ENCODE measurements around the gene ARID5B.

The ARID5B gene

DNA sequence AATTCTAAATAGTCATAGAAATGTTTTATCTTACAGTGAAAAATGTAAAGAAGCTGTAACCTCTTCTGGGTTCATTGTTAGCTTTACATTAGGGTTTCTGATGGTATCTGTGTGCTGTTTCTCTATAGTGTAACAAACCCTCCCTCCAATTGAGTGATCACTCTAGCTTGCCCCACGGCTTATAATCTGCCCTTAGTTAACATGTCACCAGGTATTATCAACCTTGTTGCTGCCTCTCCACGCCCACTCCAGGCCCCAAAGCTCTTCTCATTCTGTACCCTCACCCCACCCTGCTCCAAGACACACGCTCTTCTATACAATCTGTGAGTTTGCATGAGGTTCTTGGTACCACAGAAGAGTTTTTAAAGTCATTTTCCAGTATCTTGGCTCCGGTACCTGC, 139.4 kb downstream of the ARID5B start:
- H3K4me2 ChIP-seq (ENCODE audit: low read depth, low read length) = no peak overlapping the region
- peaks cover 73% of the 10 kb centered on the region for H3K4me1 ChIP-seq (ENCODE audit: low read length)
- H3K9me2 ChIP-seq (replicated peaks; ENCODE audit: insufficient read depth, low read length) = no peaks in the 10 kb centered on the region

DNA sequence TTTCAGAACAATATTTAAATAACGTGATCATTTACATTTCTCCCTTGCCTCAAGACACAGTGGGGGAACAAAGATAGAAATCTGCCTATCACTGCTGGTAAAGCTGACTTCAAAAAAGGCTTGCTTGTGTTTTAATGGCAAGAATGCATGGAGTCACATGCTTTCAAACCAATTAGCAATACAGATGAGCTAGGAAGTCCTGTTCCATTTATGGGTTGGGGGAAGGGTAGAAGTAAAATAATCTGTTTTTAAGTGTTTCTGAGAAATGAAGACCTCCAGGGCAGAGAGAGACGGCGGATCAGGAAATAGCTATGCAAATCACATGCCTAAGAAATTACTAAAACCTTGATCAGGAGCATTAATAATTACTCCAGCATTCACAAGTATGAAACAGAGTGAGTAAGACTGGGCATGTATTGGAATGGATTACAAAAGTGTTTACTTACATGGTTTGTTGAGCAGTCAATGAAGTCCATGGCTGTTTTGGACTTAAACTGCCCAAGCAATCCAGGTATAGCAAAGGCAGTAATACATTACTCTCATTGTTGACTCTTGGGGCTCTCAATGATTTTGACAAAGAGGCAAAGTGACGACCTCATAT, 142.0 kb downstream of the ARID5B start:
- H3K4me1 ChIP-seq (ENCODE audit: low read length) = peaks cover 80% of the 10 kb centered on the region
- H3K9me3 ChIP-seq (replicated peaks; ENCODE audit: insufficient read depth, low read length) = no peaks in the 10 kb centered on the region
- no peaks in the 10 kb centered on the region for H3K27me3 ChIP-seq (replicated peaks; ENCODE audit: insufficient read depth, low read length)
- peaks cover 84% of the 10 kb centered on the region for H3K79me2 ChIP-seq (ENCODE audit: low read length)
- no peaks in the 10 kb centered on the region for H3K9me2 ChIP-seq (replicated peaks; ENCODE audit: insufficient read depth, low read length)
- peak overlapping the region; percentile 94; the same call in 1 of the 2 replicates for H3K27ac ChIP-seq (ENCODE audit: low read length)
- no peaks in the 10 kb centered on the region for H4K20me1 ChIP-seq (ENCODE audit: insufficient read depth, low read length)
- no peak overlapping the region for H3K4me3 ChIP-seq (ENCODE audit: low read length)
- no peak overlapping the region for H3K9ac ChIP-seq (ENCODE audit: low read length)
- TF ChIP-seq EZH2 (optimal IDR thresholded peaks at IDR 0.05; ENCODE audit: low read depth, low read length) (no peak), EZH2phosphoT487 (IDR thresholded peaks at IDR 0.05; ENCODE audit: low read length) (no peak)
- TF ChIP-seq, protein P1, sequence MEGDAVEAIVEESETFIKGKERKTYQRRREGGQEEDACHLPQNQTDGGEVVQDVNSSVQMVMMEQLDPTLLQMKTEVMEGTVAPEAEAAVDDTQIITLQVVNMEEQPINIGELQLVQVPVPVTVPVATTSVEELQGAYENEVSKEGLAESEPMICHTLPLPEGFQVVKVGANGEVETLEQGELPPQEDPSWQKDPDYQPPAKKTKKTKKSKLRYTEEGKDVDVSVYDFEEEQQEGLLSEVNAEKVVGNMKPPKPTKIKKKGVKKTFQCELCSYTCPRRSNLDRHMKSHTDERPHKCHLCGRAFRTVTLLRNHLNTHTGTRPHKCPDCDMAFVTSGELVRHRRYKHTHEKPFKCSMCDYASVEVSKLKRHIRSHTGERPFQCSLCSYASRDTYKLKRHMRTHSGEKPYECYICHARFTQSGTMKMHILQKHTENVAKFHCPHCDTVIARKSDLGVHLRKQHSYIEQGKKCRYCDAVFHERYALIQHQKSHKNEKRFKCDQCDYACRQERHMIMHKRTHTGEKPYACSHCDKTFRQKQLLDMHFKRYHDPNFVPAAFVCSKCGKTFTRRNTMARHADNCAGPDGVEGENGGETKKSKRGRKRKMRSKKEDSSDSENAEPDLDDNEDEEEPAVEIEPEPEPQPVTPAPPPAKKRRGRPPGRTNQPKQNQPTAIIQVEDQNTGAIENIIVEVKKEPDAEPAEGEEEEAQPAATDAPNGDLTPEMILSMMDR (IDR thresholded peaks at IDR 0.05; ENCODE audit: low read length) = no peak
- no peak for DNase-seq
- peak overlapping the region; percentile 46 for H3K4me2 ChIP-seq (ENCODE audit: low read depth, low read length)
- H3K36me3 ChIP-seq (replicated peaks; ENCODE audit: insufficient read depth, low read length) = no peaks in the 10 kb centered on the region
- H3F3A ChIP-seq (ENCODE audit: insufficient read depth, low read length) = peaks cover 49% of the 10 kb centered on the region
- no peak overlapping the region for H2AFZ ChIP-seq (ENCODE audit: low read length)

More for the DNA sequence above, 139.4 kb downstream of the ARID5B start:
- no peak for DNase-seq
- Histone ChIP-seq H3K9me3 (replicated peaks; ENCODE audit: insufficient read depth, low read length) (no peaks in the 10 kb centered on the region), H3K27ac (ENCODE audit: low read length) (no peak overlapping the region), H3K79me2 (ENCODE audit: low read length) (peaks cover 88% of the 10 kb centered on the region), H3K4me3 (ENCODE audit: low read length) (no peak overlapping the region), H3K27me3 (replicated peaks; ENCODE audit: insufficient read depth, low read length) (no peaks in the 10 kb centered on the region), H3K9ac (ENCODE audit: low read length) (no peak overlapping the region), H4K20me1 (ENCODE audit: insufficient read depth, low read length) (no peaks in the 10 kb centered on the region), H2AFZ (ENCODE audit: low read length) (no peak overlapping the region), H3K36me3 (replicated peaks; ENCODE audit: insufficient read depth, low read length) (no peaks in the 10 kb centered on the region), H3F3A (ENCODE audit: insufficient read depth, low read length) (peaks cover 27% of the 10 kb centered on the region)
- TF ChIP-seq EZH2phosphoT487 (IDR thresholded peaks at IDR 0.05; ENCODE audit: low read length) (no peak), EZH2 (optimal IDR thresholded peaks at IDR 0.05; ENCODE audit: low read depth, low read length) (no peak)
- TF ChIP-seq, protein P1 (IDR thresholded peaks at IDR 0.05; ENCODE audit: low read length) = no peak

DNA sequence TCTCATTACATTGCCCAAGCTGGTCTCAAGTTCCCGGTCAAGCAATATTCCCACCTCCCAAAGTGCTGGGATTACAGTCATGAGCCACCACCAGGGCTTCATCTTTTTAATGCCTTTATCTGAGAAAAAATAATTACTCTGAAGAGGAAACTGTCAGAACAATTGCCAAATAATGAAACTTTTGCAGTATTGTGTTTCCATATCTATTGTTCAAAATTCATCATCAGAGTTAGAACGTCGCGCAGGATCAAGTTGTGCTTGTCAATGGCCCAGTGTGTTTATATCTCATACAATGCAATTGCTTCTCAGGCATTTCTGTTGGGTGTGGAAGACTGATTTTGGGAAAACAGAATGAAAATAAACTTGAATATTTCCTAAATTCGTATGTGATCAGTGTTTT, 143.1 kb downstream of the ARID5B start:
- peak; percentile 10 for DNase-seq
- peaks cover 60% of the 10 kb centered on the region for H3F3A ChIP-seq (ENCODE audit: insufficient read depth, low read length)

More for the DNA sequence above, 143.1 kb downstream of the ARID5B start:
- H3K27me3 ChIP-seq (replicated peaks; ENCODE audit: insufficient read depth, low read length) = no peaks in the 10 kb centered on the region
- peak overlapping the region; percentile 13; the same call in 1 of the 2 replicates for H3K9ac ChIP-seq (ENCODE audit: low read length)
- H3K4me1 ChIP-seq (ENCODE audit: low read length) = peaks cover 74% of the 10 kb centered on the region
- H3K4me3 ChIP-seq (ENCODE audit: low read length) = peak overlapping the region; percentile 2; the same call in 1 of the 2 replicates
- no peaks in the 10 kb centered on the region for H3K36me3 ChIP-seq (replicated peaks; ENCODE audit: insufficient read depth, low read length)
- no peaks in the 10 kb centered on the region for H3K9me3 ChIP-seq (replicated peaks; ENCODE audit: insufficient read depth, low read length)
- H3K4me2 ChIP-seq (ENCODE audit: low read depth, low read length) = peak overlapping the region; percentile 71
- H3K9me2 ChIP-seq (replicated peaks; ENCODE audit: insufficient read depth, low read length) = no peaks in the 10 kb centered on the region
- TF ChIP-seq EZH2phosphoT487 (IDR thresholded peaks at IDR 0.05; ENCODE audit: low read length) (no peak), EZH2 (optimal IDR thresholded peaks at IDR 0.05; ENCODE audit: low read depth, low read length) (no peak)
- TF ChIP-seq, protein P1 (IDR thresholded peaks at IDR 0.05; ENCODE audit: low read length) = no peak
- peak overlapping the region; percentile 94 for H3K27ac ChIP-seq (ENCODE audit: low read length)
- H4K20me1 ChIP-seq (ENCODE audit: insufficient read depth, low read length) = no peaks in the 10 kb centered on the region
- no peak overlapping the region for H2AFZ ChIP-seq (ENCODE audit: low read length)
- H3K79me2 ChIP-seq (ENCODE audit: low read length) = peaks cover 85% of the 10 kb centered on the region
